GM12873 (cell line): ENCODE measurements around the gene RHEBL1.

Source experiments
- CTCF ChIP-seq: IDR thresholded peaks from 2 replicates; pipeline ENCODE4 v1.5.1; 2012; ENCODE audit warnings: low read depth, mild to moderate bottlenecking, moderate library complexity, low read length, control low read depth; ENCODE audit not compliant: insufficient read depth; ENCODE audit errors: missing control alignments

The RHEBL1 gene, protein sequence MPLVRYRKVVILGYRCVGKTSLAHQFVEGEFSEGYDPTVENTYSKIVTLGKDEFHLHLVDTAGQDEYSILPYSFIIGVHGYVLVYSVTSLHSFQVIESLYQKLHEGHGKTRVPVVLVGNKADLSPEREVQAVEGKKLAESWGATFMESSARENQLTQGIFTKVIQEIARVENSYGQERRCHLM

DNA sequence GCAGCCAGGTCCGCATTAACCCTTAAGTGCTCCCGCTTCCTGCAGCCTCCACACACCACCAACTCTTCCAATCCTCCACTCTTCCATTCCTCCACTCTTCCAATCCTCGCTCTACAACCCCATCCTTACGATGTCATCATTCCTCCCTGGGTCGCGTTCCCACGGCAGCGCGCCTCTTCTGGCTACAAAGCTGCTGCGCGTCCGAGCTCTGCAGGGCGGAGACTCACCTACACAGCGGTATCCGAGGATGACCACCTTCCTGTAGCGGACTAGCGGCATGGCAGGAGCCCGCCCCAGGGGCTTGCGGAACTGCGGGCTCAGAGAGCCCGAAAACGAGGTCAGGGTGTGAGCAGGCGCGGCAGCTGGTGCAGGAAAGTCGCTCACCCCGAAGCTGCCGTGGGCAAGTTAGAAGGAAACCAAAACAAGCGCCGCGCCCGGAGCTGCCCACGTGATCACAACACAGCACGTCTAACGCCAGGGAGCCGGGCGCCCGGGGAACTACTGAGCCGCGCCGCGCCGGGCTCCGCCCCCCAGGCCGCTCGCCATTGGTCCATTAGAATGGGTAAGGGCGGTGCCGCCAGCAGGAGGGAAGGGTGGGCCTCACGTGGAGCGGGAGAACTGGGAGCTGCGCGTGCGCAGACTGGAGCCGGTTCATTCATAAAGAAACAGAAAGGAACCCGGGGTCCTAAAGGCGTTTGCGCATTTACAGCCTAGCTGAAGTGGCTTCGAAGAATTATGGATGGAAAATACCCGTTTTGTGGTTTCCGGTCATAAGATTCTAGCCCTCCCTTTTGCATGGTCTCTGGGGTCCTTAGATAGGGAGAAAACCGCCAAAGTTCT lies at the start of gene RHEBL1:
Gene RHEBL1 (minus strand): TSS at position 473 of the 840 bp plus-strand sequence. CDS start 194 bp downstream, at position 279.
- TF ChIP-seq CTCF = peak; percentile 56

GRCh38 chr12:49111206-49111605 lies 41.4 kb upstream of the RHEBL1 start:
- TF ChIP-seq CTCF = no peak

- peak; percentile 52 for TF ChIP-seq CTCF
Measured at GRCh38 chr12:49110464-49111155, 40.8 kb upstream of the RHEBL1 start, which contains the start of gene LMBR1L. LMBR1L (minus strand) TSS chr12:49110847; CDS start chr12:49110555, 292 bp downstream.

GRCh38 chr12:49109641-49110463 lies 40.1 kb upstream of the RHEBL1 start:
- TF ChIP-seq CTCF = no peak

DNA sequence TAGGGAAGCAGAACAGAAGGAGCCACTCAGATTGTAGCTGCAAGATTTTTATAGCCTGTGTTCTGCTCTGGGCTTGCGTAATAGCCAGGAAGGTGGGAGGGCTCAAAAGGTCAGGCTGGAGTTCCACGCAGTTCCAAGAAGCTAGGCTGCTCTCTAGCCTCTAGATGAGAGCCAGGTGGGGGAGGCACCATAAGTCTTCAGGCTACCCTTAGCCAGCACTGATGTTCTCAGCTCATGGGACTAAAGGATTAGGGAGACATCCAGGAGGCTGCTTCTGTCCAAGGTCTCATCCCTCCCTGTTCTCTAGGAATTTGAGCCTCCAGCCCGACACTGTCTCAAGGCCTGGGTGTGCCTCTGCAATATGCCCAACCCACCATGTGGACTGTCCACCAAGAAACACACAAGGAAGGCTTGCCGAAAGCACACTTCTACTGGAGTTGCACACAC lies 39.2 kb upstream of the RHEBL1 start:
- TF ChIP-seq CTCF = no peak

DNA sequence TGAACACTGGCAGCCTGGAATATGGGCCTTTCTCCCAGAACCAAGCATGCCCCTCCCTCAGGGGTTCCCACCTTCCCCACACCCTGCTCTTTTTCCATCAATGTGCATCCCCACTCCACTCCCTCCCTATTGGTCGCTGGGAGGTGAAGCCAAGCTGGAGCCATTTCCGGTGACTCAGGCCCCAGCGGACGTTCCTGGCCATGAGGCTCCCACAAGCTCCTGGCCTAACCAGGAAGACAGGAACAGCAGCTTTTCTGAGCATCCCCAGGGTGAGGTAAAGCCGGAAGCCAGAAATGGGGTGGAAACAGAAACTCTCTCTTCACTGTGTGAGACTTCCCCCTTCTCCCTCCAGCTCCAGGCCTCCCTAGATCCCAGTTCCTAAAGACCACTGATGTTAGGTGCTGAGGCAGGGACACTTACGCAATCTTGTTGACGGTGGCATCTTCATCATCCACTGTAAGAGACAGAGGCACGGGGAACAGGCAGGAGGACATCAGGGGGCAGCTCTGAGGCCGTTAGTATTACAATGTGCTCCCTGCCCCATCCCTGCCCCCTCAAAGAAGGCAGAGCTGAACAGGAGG lies 35.8 kb upstream of the RHEBL1 start:
- no peak for TF ChIP-seq CTCF
